Uterus (tissue), 4 donors: ENCODE data around the gene POLR2E. TPM values are rescaled to one million over a fixed set of nuclear protein-coding genes. Genes with fewer than 3 reads are reported as not detected.

Experiments used
- DNase-seq, 2 donors: peaks; one replicate each; pipeline ENCODE4 v3.0.0-alpha.2; 2019 to 2020
- H3K27ac ChIP-seq, 2 donors: fragments of 200-600 bp; sonication (generic); 1 replicate in 1 of 2; 2 replicates in 1 of 2; pipeline ENCODE4 v1.5.1; 2016 to 2018
- H3K27me3 ChIP-seq, 2 donors: fragments of 200-600 bp; sonication (generic); one replicate each; pipeline ENCODE4 v1.5.1; 2018 to 2019; ENCODE audit warnings: control low read depth in 1 of 2
- H3K36me3 ChIP-seq, 2 donors: fragments of 200-600 bp; sonication (generic); one replicate each; pipeline ENCODE4 v1.5.1; 2019; ENCODE audit warnings: control low read depth in 1 of 2
- H3K4me1 ChIP-seq, 2 donors: fragments of 200-600 bp; sonication (generic); one replicate each; pipeline ENCODE4 v1.5.1; 2018 to 2019; ENCODE audit warnings: control low read depth in 1 of 2
- H3K4me3 ChIP-seq, 2 donors: fragments of 200-600 bp; sonication (generic); 1 replicate in 1 of 2; 2 replicates in 1 of 2; pipeline ENCODE4 v1.5.1; 2018 to 2019; ENCODE audit warnings: mild to moderate bottlenecking in 1 of 2
- H3K9me3 ChIP-seq, 2 donors: fragments of 200-600 bp; sonication (generic); one replicate each; pipeline ENCODE4 v1.5.1; 2019; ENCODE audit warnings: control low read depth in 1 of 2
- CTCF ChIP-seq, 4 experiments: fragments of 200-600 bp in 2 of 4; fragments of 450-650 bp in 2 of 4; sonication (generic) in 2 of 4; IDR thresholded peaks; one replicate each; pipeline ENCODE4 v1.5.1; 2016 to 2019; ENCODE audit warnings: antibody characterized with exemption in 4 of 4, mild to moderate bottlenecking in 2 of 4, moderate library complexity in 1 of 4
- POLR2A ChIP-seq, 2 donors: fragments of 450-650 bp; IDR thresholded peaks; one replicate each; pipeline ENCODE4 v1.6.1; 2016; ENCODE audit warnings: antibody characterized with exemption in 2 of 2, mild to moderate bottlenecking in 1 of 2, moderate library complexity in 1 of 2
- intact Hi-C: fragments of 100-400 bp; cut with DNase I; formaldehyde crosslinking; loops from one replicate; pipeline ENCODE4 v1.15.1; 2023; ENCODE audit warnings: low total_unique reads
- total RNA-seq, 4 donors: library from RNA; depleted of rRNA in 3 of 4; stranded (reverse); fragments of >200 nt in 3 of 4; gene quantifications; one replicate each; pipeline versions ENCODE4 v1.1.0 to v1.2.4, GENCODE V29; 2014 to 2023
- donor health status: DM: yes; HTN: yes; CAD: no.

Gene POLR2E
- total RNA-seq, 4 donors from 2014 or later, result 13.6 to 112 (median 59.8) TPM

GRCh38 chr19:1054102-1055027, 40.8 kb downstream of the POLR2E start:
- H3K4me3 ChIP-seq, result no peak overlapping the region
- no peak for DNase-seq
- H3K4me1 ChIP-seq, result no peaks in the 10 kb centered on the region
- intact Hi-C loops, result no loop called here
- no peak for TF ChIP-seq CTCF (IDR thresholded peaks at IDR 0.05)
- no peak for TF ChIP-seq POLR2A (IDR thresholded peaks at IDR 0.05)
- H3K36me3 ChIP-seq, result no peaks in the 10 kb centered on the region
- no peaks in the 10 kb centered on the region for H3K27me3 ChIP-seq
- peaks cover 0 to 26% of the 10 kb centered on the region in 2 donors for H3K9me3 ChIP-seq
- H3K27ac ChIP-seq, result no peak overlapping the region

- Histone ChIP-seq H3K4me3 (no peak overlapping the region), H3K27ac (no peak overlapping the region), H3K27me3 (no peaks in the 10 kb centered on the region), H3K9me3 (peaks cover 0 to 18% of the 10 kb centered on the region in 2 donors), H3K36me3 (no peaks in the 10 kb centered on the region), H3K4me1 (no peaks in the 10 kb centered on the region)
- TF ChIP-seq POLR2A (IDR thresholded peaks at IDR 0.05) (no peak), CTCF (IDR thresholded peaks at IDR 0.05) (no peak)
- no peak for DNase-seq
- intact Hi-C loops, result no loop called here
Observed at GRCh38 chr19:1053176-1054101, 41.7 kb downstream of the POLR2E start.

- Histone ChIP-seq H3K4me3 (no peak overlapping the region), H3K27me3 (no peaks in the 10 kb centered on the region), H3K36me3 (no peaks in the 10 kb centered on the region), H3K27ac (no peak overlapping the region), H3K4me1 (no peaks in the 10 kb centered on the region), H3K9me3 (peaks cover 0 to 8% of the 10 kb centered on the region in 2 donors)
- no peak for DNase-seq
- no peak for TF ChIP-seq POLR2A (IDR thresholded peaks at IDR 0.05)
- no peak for TF ChIP-seq CTCF (IDR thresholded peaks at IDR 0.05)
- intact Hi-C loops, result no loop called here
Observed at GRCh38 chr19:1052349-1052975, 42.7 kb downstream of the POLR2E start.

- DNase-seq, result no peak
- Histone ChIP-seq H3K36me3 (no peaks in the 10 kb centered on the region), H3K27me3 (no peaks in the 10 kb centered on the region), H3K27ac (no peak overlapping the region), H3K4me1 (no peaks in the 10 kb centered on the region), H3K4me3 (no peak overlapping the region), H3K9me3 (peaks cover 0 to 1% of the 10 kb centered on the region in 2 donors)
- intact Hi-C loops, result no loop called here
- no peak for TF ChIP-seq CTCF (IDR thresholded peaks at IDR 0.05)
- TF ChIP-seq POLR2A (IDR thresholded peaks at IDR 0.05), result no peak
Observed at GRCh38 chr19:1051791-1052190, 43.4 kb downstream of the POLR2E start.
